WI38 (cell line): ENCODE results near the gene C1orf53.

Experiments
- H3K4me3 ChIP-seq: 2 replicates; pipeline ENCODE4 v1.5.1; 2011; ENCODE audit warnings: low read depth, mild to moderate bottlenecking, control low read depth, low read length
- TF ChIP-seq, protein P1 (sequence below): IDR thresholded peaks from 2 replicates; pipeline ENCODE4 v1.5.1; 2012; ENCODE audit warnings: low read depth, mild to moderate bottlenecking, control low read depth, low read length

C1orf53 gene

GRCh38 chr1:197918807-197919345 is 16.4 kb downstream of the C1orf53 start:
- H3K4me3 ChIP-seq = no peak overlapping the region

GRCh38 chr1:197919346-197920066 is 17.1 kb downstream of the C1orf53 start:
- no peak overlapping the region for H3K4me3 ChIP-seq
- TF ChIP-seq, protein P1, sequence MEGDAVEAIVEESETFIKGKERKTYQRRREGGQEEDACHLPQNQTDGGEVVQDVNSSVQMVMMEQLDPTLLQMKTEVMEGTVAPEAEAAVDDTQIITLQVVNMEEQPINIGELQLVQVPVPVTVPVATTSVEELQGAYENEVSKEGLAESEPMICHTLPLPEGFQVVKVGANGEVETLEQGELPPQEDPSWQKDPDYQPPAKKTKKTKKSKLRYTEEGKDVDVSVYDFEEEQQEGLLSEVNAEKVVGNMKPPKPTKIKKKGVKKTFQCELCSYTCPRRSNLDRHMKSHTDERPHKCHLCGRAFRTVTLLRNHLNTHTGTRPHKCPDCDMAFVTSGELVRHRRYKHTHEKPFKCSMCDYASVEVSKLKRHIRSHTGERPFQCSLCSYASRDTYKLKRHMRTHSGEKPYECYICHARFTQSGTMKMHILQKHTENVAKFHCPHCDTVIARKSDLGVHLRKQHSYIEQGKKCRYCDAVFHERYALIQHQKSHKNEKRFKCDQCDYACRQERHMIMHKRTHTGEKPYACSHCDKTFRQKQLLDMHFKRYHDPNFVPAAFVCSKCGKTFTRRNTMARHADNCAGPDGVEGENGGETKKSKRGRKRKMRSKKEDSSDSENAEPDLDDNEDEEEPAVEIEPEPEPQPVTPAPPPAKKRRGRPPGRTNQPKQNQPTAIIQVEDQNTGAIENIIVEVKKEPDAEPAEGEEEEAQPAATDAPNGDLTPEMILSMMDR = no peak

More at GRCh38 chr1:197918807-197919345, 16.4 kb downstream of the C1orf53 start:
- TF ChIP-seq, protein P1 = no peak

DNA sequence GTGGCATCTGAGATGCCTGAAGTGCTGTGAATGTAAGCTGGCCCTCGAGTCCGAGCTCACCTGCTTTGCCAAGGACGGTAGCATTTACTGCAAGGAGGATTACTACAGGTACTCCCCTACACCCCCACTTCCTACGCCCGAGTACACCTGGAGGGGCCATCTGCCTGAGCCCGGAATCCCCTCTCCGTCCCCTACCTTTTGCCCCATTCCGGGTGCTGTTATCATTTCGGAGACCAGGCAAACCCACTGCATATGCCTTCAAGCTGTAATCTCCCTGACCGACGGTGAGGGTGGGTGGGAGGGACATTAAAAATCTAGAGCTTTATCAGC is 17.6 kb downstream of the C1orf53 start:
- TF ChIP-seq, protein P1 = no peak
- no peak overlapping the region for H3K4me3 ChIP-seq

GRCh38 chr1:197920414-197921117 is 18.1 kb downstream of the C1orf53 start:
- TF ChIP-seq, protein P1 = no peak
- no peak overlapping the region for H3K4me3 ChIP-seq

DNA sequence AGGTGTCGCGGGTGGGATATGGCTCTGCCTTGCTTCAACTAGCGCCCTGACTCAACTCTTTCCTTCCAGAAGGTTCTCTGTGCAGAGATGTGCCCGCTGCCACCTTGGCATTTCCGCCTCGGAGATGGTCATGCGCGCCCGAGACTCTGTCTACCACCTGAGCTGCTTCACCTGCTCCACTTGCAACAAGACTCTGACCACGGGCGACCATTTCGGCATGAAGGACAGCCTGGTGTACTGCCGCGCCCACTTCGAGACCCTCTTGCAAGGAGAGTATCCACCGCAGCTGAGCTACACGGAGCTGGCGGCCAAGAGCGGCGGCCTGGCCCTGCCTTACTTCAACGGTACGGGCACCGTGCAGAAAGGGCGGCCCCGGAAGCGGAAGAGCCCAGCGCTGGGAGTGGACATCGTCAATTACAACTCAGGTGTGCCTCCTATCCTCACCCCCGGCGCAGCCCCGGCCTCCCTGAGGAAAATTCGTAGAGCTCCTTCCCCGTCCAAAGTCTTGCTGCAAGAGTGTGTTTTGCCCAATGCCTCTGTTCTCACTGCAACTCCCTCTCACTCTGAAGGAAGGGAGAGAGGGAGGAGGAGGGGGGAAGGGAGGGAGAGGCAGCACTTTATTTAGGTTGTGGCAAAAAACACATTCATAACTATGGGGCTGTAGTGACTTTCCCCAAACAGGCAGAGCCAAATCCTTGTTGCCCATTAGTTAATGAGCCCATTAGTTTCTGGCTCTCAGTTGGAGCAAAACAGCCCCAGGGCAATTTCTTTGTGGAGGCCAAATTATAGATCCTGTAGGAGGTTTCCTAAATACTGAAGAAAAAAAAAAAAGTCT is 19.0 kb downstream of the C1orf53 start:
- H3K4me3 ChIP-seq = no peak overlapping the region
- TF ChIP-seq, protein P1 = no peak

- TF ChIP-seq, protein P1 = no peak
- H3K4me3 ChIP-seq = no peak overlapping the region
These were observed 19.6 kb downstream of the C1orf53 start for GRCh38 chr1:197922070-197922390.
